ENCODE measurements around the gene AFMID.

The AFMID gene

GRCh38 chr17:78180508-78180907, 6.7 kb upstream of the AFMID start:
- DNase-seq = no peak

- no peak for DNase-seq
Measured at GRCh38 chr17:78182504-78182903, 4.7 kb upstream of the AFMID start.

GRCh38 chr17:78183916-78184315, 3.2 kb upstream of the AFMID start:
- no peak for DNase-seq

GRCh38 chr17:78184351-78184750, 2.8 kb upstream of the AFMID start:
- no peak for DNase-seq

GRCh38 chr17:78184868-78185267, 2.3 kb upstream of the AFMID start:
- DNase-seq = peak; percentile 17

- no peak for DNase-seq
Measured at GRCh38 chr17:78185981-78186691, 1.0 kb upstream of the AFMID start.

- DNase-seq = no peak
Measured at GRCh38 chr17:78196716-78197115, 9.6 kb downstream of the AFMID start.

- DNase-seq = no peak
Measured at GRCh38 chr17:78197147-78197832, 10.1 kb downstream of the AFMID start.

GRCh38 chr17:78200451-78200850, 13.3 kb downstream of the AFMID start:
- DNase-seq = no peak

- no peak for DNase-seq
Measured at GRCh38 chr17:78202666-78203065, 15.5 kb downstream of the AFMID start.

GRCh38 chr17:78204387-78205123, 17.4 kb downstream of the AFMID start:
- no peak for DNase-seq

GRCh38 chr17:78205124-78205775, 18.1 kb downstream of the AFMID start:
- no peak for DNase-seq

GRCh38 chr17:78206298-78206697, 19.1 kb downstream of the AFMID start:
- no peak for DNase-seq

- no peak for DNase-seq
Measured at GRCh38 chr17:78208486-78208885, 21.3 kb downstream of the AFMID start.

GRCh38 chr17:78210111-78210510, 22.9 kb downstream of the AFMID start:
- no peak for DNase-seq

GRCh38 chr17:78211032-78211431, 23.9 kb downstream of the AFMID start:
- DNase-seq = no peak

GRCh38 chr17:78214016-78214705, 27.0 kb downstream of the AFMID start, which contains the start of gene BIRC5:
TSS of gene BIRC5 (plus strand) at chr17:78214253. CDS start at chr17:78214317, 64 bp downstream.
- peak; percentile 46 for DNase-seq

GRCh38 chr17:78214706-78215061, 27.5 kb downstream of the AFMID start:
- DNase-seq = no peak

- no peak for DNase-seq
Measured at GRCh38 chr17:78219396-78220150, 32.4 kb downstream of the AFMID start.

- no peak for DNase-seq
Measured at GRCh38 chr17:78223061-78223460, 35.9 kb downstream of the AFMID start.

- DNase-seq = no peak
Measured at GRCh38 chr17:78223765-78224164, 36.6 kb downstream of the AFMID start.

All from kidney glomerular epithelial cell (primary cell).